Transverse colon (tissue), 4 donors: ENCODE data around the gene PRRX2. TPM values are rescaled to one million over a fixed set of nuclear protein-coding genes. Genes with fewer than 3 reads are reported as not detected.

Experiments
- DNase-seq: peaks from one replicate; pipeline ENCODE4 v3.0.0-alpha.2; 2019
- H3K27ac ChIP-seq, 4 donors: fragments of 200-600 bp; sonication (generic); 2 replicates each; pipeline ENCODE4 v1.5.1; 2016 to 2018; ENCODE audit warnings: inconsistent platforms in 4 of 4
- H3K27me3 ChIP-seq: fragments of 200-600 bp; sonication (generic); 2 replicates; pipeline ENCODE4 v1.5.1; 2017; ENCODE audit warnings: inconsistent platforms
- H3K36me3 ChIP-seq, 4 donors: fragments of 200-600 bp; sonication (generic); 2 replicates each; pipeline ENCODE4 v1.5.1; 2017 to 2019; ENCODE audit warnings: inconsistent platforms in 4 of 4
- H3K4me1 ChIP-seq, 4 donors: fragments of 200-600 bp; sonication (generic); 2 replicates each; pipeline ENCODE4 v1.5.1; 2017 to 2020; ENCODE audit warnings: inconsistent platforms in 4 of 4
- H3K4me3 ChIP-seq, 4 donors: fragments of 200-600 bp; sonication (generic); 1 replicate in 1 of 4; 2 replicates in 3 of 4; pipeline versions ENCODE4 v1.5.1 to v1.6.1; 2017 to 2019; ENCODE audit warnings: inconsistent platforms in 4 of 4
- H3K9me3 ChIP-seq, 2 donors: fragments of 200-600 bp; sonication (generic); 2 replicates each; pipeline ENCODE4 v1.5.1; 2017 to 2019; ENCODE audit warnings: inconsistent platforms in 2 of 2
- CTCF ChIP-seq, 5 experiments: fragments of 200-600 bp in 3 of 5; fragments of 450-650 bp in 2 of 5; sonication (generic) in 3 of 5; IDR thresholded peaks; 1 replicate in 2 of 5; 2 replicates in 3 of 5; pipeline ENCODE4 v1.5.1; 2016 to 2017; ENCODE audit warnings: antibody characterized with exemption in 5 of 5, inconsistent platforms in 3 of 5, mild to moderate bottlenecking in 2 of 5, moderate library complexity in 1 of 5
- EP300 ChIP-seq: sonication (generic); formaldehyde crosslinking; IDR thresholded peaks from one replicate; pipeline ENCODE4 v1.6.1; 2017; ENCODE audit warnings: antibody characterized with exemption, low read depth
- POLR2A ChIP-seq: fragments of 450-650 bp; IDR thresholded peaks from one replicate; pipeline ENCODE4 v1.6.1; 2016; ENCODE audit warnings: antibody characterized with exemption, mild to moderate bottlenecking, moderate library complexity
- POLR2AphosphoS5 ChIP-seq, 3 donors: sonication (generic); formaldehyde crosslinking; IDR thresholded peaks; one replicate each; pipeline ENCODE4 v1.6.1; 2016; ENCODE audit warnings: antibody characterized with exemption in 3 of 3
- WGBS, 2 donors: methylation state at CpG; one replicate each; pipeline ENCODE4 v1.1.5; 2018; ENCODE audit warnings: low coverage in 1 of 2; 5-methylcytosine and 5-hydroxymethylcytosine counted together
- in situ Hi-C, 4 donors: fragments of 200-750 bp; cut with MboI; loops; one replicate each; pipeline versions ENCODE4 v1.15.0 to v1.15.1; 2017; ENCODE audit warnings: low sequenced_read_pairs in 3 of 4, low pct_ligation_motif_present in 1 of 4, low pct_unique_long_range_greater_than_20kb in 1 of 4
- intact Hi-C: fragments of 100-400 bp; cut with DNase I; formaldehyde crosslinking; loops from one replicate; pipeline ENCODE4 v1.15.1; 2023; ENCODE audit warnings: low total_unique reads
- total RNA-seq, 4 donors: library from RNA; depleted of rRNA; stranded (reverse); fragments of >200 nt; gene quantifications; one replicate each; pipeline ENCODE4 v1.1.0, GENCODE V29; 2016

PRRX2 gene
- total RNA-seq, 4 donors from 2014 or later: 0.41 TPM; not detected in 3

GRCh38 chr9:129710169-129710453 is 44.7 kb downstream of the PRRX2 start:
- 100% methylated on average over 1 of the region's 3 CpGs; no CpG with 5 or more reads in 1 of the 2 donors for WGBS, 2 donors
- no peak for TF ChIP-seq POLR2AphosphoS5 (IDR thresholded peaks at IDR 0.05)
- TF ChIP-seq EP300: no peak
- no peak for TF ChIP-seq CTCF (IDR thresholded peaks at IDR 0.05)
- TF ChIP-seq POLR2A: no peak
- Histone ChIP-seq H3K4me1 (peaks cover 0 to 4% (median 0%) of the 10 kb centered on the region in 4 donors), H3K36me3 (no peaks in the 10 kb centered on the region), H3K4me3 (no peak overlapping the region), H3K27ac (no peak overlapping the region), H3K27me3 (no peaks in the 10 kb centered on the region), H3K9me3 (no peaks in the 10 kb centered on the region)
- intact Hi-C loops (no loop called here), in situ Hi-C loops (no loop called here)
- DNase-seq: no peak

- TF ChIP-seq EP300: no peak
- no peak for TF ChIP-seq CTCF (IDR thresholded peaks at IDR 0.05)
- no peak for TF ChIP-seq POLR2A
- TF ChIP-seq POLR2AphosphoS5 (IDR thresholded peaks at IDR 0.05): no peak
- Histone ChIP-seq H3K4me3 (no peak overlapping the region), H3K27ac (peak overlapping the region; percentile 36 to 56 (median 42)), H3K9me3 (no peaks in the 10 kb centered on the region), H3K27me3 (no peaks in the 10 kb centered on the region), H3K36me3 (no peaks in the 10 kb centered on the region), H3K4me1 (peaks cover 0 to 4% (median 0%) of the 10 kb centered on the region in 4 donors)
- in situ Hi-C loops (no loop called here), intact Hi-C loops (no loop called here)
- DNase-seq: no peak
- whole genome bisulfite sequencing, 2 donors: 66 to 73% methylated on average over 15 to 26 of the region's 26 CpGs
These were observed 47.4 kb downstream of the PRRX2 start for GRCh38 chr9:129712634-129713401.

GRCh38 chr9:129713402-129713679 is 47.9 kb downstream of the PRRX2 start:
- Histone ChIP-seq H3K4me1 (peaks cover 0 to 4% (median 0%) of the 10 kb centered on the region in 4 donors), H3K27me3 (no peaks in the 10 kb centered on the region), H3K27ac (peak overlapping the region in 1 of 4 donors; percentile 46), H3K9me3 (no peaks in the 10 kb centered on the region), H3K4me3 (no peak overlapping the region), H3K36me3 (no peaks in the 10 kb centered on the region)
- TF ChIP-seq EP300 (no peak), POLR2AphosphoS5 (IDR thresholded peaks at IDR 0.05) (no peak), CTCF (IDR thresholded peaks at IDR 0.05) (no peak), POLR2A (no peak)
- in situ Hi-C loops (no loop called here), intact Hi-C loops (no loop called here)
- 89 to 93% methylated on average over 3 to 10 of the region's 10 CpGs for WGBS, 2 donors
- no peak for DNase-seq

GRCh38 chr9:129714511-129715061 is 49.1 kb downstream of the PRRX2 start:
- no peak overlapping the region for H3K27ac ChIP-seq
- H3K27me3 ChIP-seq: no peaks in the 10 kb centered on the region
- in situ Hi-C loops: no loop called here
- intact Hi-C loops: no loop called here
- 75% methylated on average over 15 of the region's 15 CpGs; no CpG with 5 or more reads in 1 of the 2 donors for WGBS, 2 donors
- H3K36me3 ChIP-seq: no peaks in the 10 kb centered on the region
- no peaks in the 10 kb centered on the region for H3K9me3 ChIP-seq
- no peak for DNase-seq
- H3K4me3 ChIP-seq: no peak overlapping the region
- no peak for TF ChIP-seq EP300
- H3K4me1 ChIP-seq: peaks cover 0 to 4% (median 0%) of the 10 kb centered on the region in 4 donors

- Histone ChIP-seq H3K36me3 (no peaks in the 10 kb centered on the region), H3K4me3 (no peak overlapping the region), H3K27me3 (no peaks in the 10 kb centered on the region), H3K27ac (no peak overlapping the region), H3K9me3 (no peaks in the 10 kb centered on the region), H3K4me1 (peaks cover 0 to 4% (median 0%) of the 10 kb centered on the region in 4 donors)
- 48 to 57% methylated on average over 5 of the region's 5 CpGs for WGBS, 2 donors
- in situ Hi-C loops (no loop called here), intact Hi-C loops (no loop called here)
- DNase-seq: no peak
- TF ChIP-seq CTCF (IDR thresholded peaks at IDR 0.05) (no peak), POLR2AphosphoS5 (IDR thresholded peaks at IDR 0.05) (peak in 1 of 3 donors; percentile 27)
These were observed 50.6 kb downstream of the PRRX2 start for GRCh38 chr9:129716091-129716490.
